HFFc6 (cell line): ENCODE data around the gene SEMA6D. TPM values are rescaled to one million over a fixed set of nuclear protein-coding genes. Genes with fewer than 3 reads are reported as not detected.

Experiments
- DNase-seq: peaks from one replicate; pipeline ENCODE4 v3.0.0-alpha.2; 2018
- H3K27ac Mint-ChIP-seq: 2 replicates; pipeline ENCODE4 v1.8.0; 2020; ENCODE audit warnings: mild to moderate bottlenecking, mixed read lengths
- H3K27me3 Mint-ChIP-seq: 2 replicates; pipeline ENCODE4 v1.8.0; 2021; ENCODE audit warnings: mild to moderate bottlenecking, moderate library complexity, mixed read lengths; ENCODE audit not compliant: insufficient read depth
- H3K36me3 Mint-ChIP-seq: 2 replicates; pipeline ENCODE4 v1.8.0; 2021; ENCODE audit warnings: low read depth, mixed read lengths
- H3K4me1 Mint-ChIP-seq: 2 replicates; pipeline ENCODE4 v1.8.0; 2020; ENCODE audit warnings: low read depth, mixed read lengths
- H3K4me3 Mint-ChIP-seq: 2 replicates; pipeline ENCODE4 v1.8.0; 2020; ENCODE audit warnings: mild to moderate bottlenecking, moderate library complexity, mixed read lengths
- H3K9me3 Mint-ChIP-seq: 2 replicates; pipeline ENCODE4 v1.8.0; 2020; ENCODE audit warnings: mild to moderate bottlenecking, mixed read lengths
- CTCF ChIP-seq: fragments of 200-600 bp; sonication (generic); IDR thresholded peaks from 2 replicates; pipeline ENCODE4 v1.5.0; 2021; ENCODE audit warnings: antibody characterized with exemption, mild to moderate bottlenecking
- total RNA-seq, 6 experiments: library from RNA; stranded (reverse); fragmentation: NEBNext Ultra II Directional; extraction: Animal tissue kit (Norgen Biotek cat#: 25700); gene quantifications; 2 replicates in 1 of 6; 3 replicates in 5 of 6; pipeline ENCODE4 v1.2.3, GENCODE V29; 2021

The SEMA6D gene
- total RNA-seq, 6 experiments from 2014 or later: 1.4 to 2.8 (median 2.4) TPM

GRCh38 chr15:47768735-47769134, 51.4 kb downstream of the SEMA6D start:
- Mint-ChIP-seq H3K27me3 (peaks cover 1% of the 10 kb centered on the region; the same call in 1 of the 2 replicates), H3K27ac (no peak overlapping the region), H3K9me3 (no peaks in the 10 kb centered on the region), H3K4me3 (no peak overlapping the region), H3K4me1 (no peaks in the 10 kb centered on the region), H3K36me3 (peaks cover 13% of the 10 kb centered on the region; the same call in 1 of the 2 replicates)
- TF ChIP-seq CTCF: no peak
- no peak for DNase-seq

- DNase-seq: no peak
- H3K4me3 Mint-ChIP-seq: no peak overlapping the region
- no peaks in the 10 kb centered on the region for H3K4me1 Mint-ChIP-seq
- H3K27ac Mint-ChIP-seq: no peak overlapping the region
- H3K27me3 Mint-ChIP-seq: peaks cover 1% of the 10 kb centered on the region; the same call in 1 of the 2 replicates
- peaks cover 13% of the 10 kb centered on the region; the same call in 1 of the 2 replicates for H3K36me3 Mint-ChIP-seq
- no peaks in the 10 kb centered on the region for H3K9me3 Mint-ChIP-seq
- no peak for TF ChIP-seq CTCF
Measured at GRCh38 chr15:47769166-47769565, 51.9 kb downstream of the SEMA6D start.

- Mint-ChIP-seq H3K4me1 (no peaks in the 10 kb centered on the region), H3K27ac (no peak overlapping the region), H3K9me3 (no peaks in the 10 kb centered on the region), H3K27me3 (no peaks in the 10 kb centered on the region), H3K4me3 (no peak overlapping the region), H3K36me3 (peaks cover 8% of the 10 kb centered on the region; the same call in 1 of the 2 replicates)
- no peak for TF ChIP-seq CTCF
- no peak for DNase-seq
Measured at GRCh38 chr15:47773143-47773542, 55.8 kb downstream of the SEMA6D start.

DNA sequence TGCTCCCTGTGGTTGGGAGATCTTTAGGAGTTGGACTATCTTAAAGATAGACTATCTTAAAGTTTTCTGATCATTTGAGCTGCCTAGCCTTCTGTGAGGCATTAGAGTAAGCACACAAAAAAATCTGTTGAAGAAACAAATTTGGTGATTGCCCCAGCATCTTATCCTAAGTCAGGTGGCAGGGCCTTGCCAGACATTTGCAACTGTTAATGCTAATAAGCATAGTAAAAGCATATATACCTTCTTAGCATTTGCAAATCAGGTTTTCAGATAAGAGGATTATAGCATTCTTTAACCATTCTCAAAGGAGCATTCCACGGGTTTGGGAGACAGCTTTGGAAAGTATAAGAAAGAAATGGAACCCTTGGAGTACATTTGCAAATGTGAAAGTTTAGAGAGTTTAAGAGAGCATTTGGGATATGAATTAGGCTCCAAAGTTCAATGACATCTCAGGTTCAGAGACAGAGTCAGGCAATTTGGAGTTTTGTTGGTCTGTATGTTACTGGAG, 61.0 kb downstream of the SEMA6D start:
- Mint-ChIP-seq H3K4me3 (no peak overlapping the region), H3K9me3 (no peaks in the 10 kb centered on the region), H3K27ac (no peak overlapping the region), H3K27me3 (no peaks in the 10 kb centered on the region; the same call in 1 of the 2 replicates), H3K36me3 (no peaks in the 10 kb centered on the region), H3K4me1 (no peaks in the 10 kb centered on the region)
- no peak for TF ChIP-seq CTCF
- DNase-seq: no peak

DNA sequence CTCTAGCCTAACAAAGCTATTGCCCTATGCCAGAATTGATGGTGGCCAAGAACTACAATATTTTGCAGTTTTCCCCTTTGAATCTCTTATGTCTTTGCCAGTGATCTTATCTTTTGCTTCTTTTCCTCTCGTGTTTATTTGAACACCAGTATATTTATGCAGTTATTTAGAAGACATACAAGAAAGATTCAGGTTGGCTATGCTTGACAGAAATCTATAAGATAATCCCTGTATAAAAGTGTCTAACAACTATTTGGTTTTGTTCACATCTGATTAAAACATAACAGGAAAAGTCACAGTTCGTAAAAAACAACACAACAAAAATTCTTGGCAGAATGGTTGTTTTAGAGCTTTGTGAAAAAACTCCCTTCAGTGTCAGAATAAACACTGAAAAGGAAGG, 63.7 kb downstream of the SEMA6D start:
- Mint-ChIP-seq H3K27ac (no peak overlapping the region), H3K4me3 (no peak overlapping the region), H3K4me1 (no peaks in the 10 kb centered on the region), H3K27me3 (no peaks in the 10 kb centered on the region; the same call in 1 of the 2 replicates), H3K9me3 (no peaks in the 10 kb centered on the region), H3K36me3 (no peaks in the 10 kb centered on the region)
- TF ChIP-seq CTCF: no peak
- DNase-seq: no peak
